Sciatic nerve (tissue), 2 donors: ENCODE data around the gene PHF21A. TPM values are rescaled to one million over a fixed set of nuclear protein-coding genes. Genes with fewer than 3 reads are reported as not detected.

Source experiments
- ATAC-seq: fragments of 200-7000 bp; cut with Tn5 transposase; one replicate; pipeline ENCODE4 v1.9.1; 2020; ENCODE audit warnings: mild to moderate bottlenecking, moderate library complexity
- DNase-seq: peaks from one replicate; pipeline ENCODE4 v3.0.0-alpha.2; 2020; ENCODE audit warnings: low spot score
- intact Hi-C: fragments of 100-400 bp; cut with DNase I; formaldehyde crosslinking; loops from one replicate; pipeline ENCODE4 v1.14.2; 2022
- total RNA-seq: library from RNA; stranded (reverse); fragmentation: NEBNext Ultra II Directional; extraction: Animal tissue kit (Norgen Biotek cat#: 25700); gene quantifications from one replicate; pipeline ENCODE4 v1.2.1, GENCODE V29; 2021
- donor health status: DM: no; HTN: no; CAD: no.
- donor health status: DM: no; HTN: no; CAD: no.

PHF21A gene
- total RNA-seq, 1 donor from 2014 or later: 82.2 TPM

GRCh38 chr11:45960387-45961095, 160.7 kb downstream of the PHF21A start:
- intact Hi-C loops: no loop called here
- ATAC-seq (peak; percentile 82), DNase-seq (no peak)

GRCh38 chr11:45959851-45960250, 161.4 kb downstream of the PHF21A start:
- intact Hi-C loops: no loop called here
- ATAC-seq (no peak), DNase-seq (no peak)

GRCh38 chr11:45949992-45950407, 171.3 kb downstream of the PHF21A start:
- DNase-seq: no peak
- intact Hi-C loops: no loop called here
- ATAC-seq: peak; percentile 91

- DNase-seq: no peak
- intact Hi-C loops: no loop called here
- no peak for ATAC-seq
Measured at GRCh38 chr11:45948356-45948755, 172.9 kb downstream of the PHF21A start.

- intact Hi-C loops: no loop called here
- DNase-seq (no peak), ATAC-seq (no peak)
Measured at GRCh38 chr11:45947885-45948284, 173.4 kb downstream of the PHF21A start.

GRCh38 chr11:45945397-45945999, 175.8 kb downstream of the PHF21A start:
- DNase-seq (no peak), ATAC-seq (no peak)
- intact Hi-C loops: no loop called here

- intact Hi-C loops: no loop called here
- no peak for DNase-seq
Measured at GRCh38 chr11:45942381-45942780, 178.9 kb downstream of the PHF21A start.

GRCh38 chr11:45941285-45941684, 180.0 kb downstream of the PHF21A start:
- intact Hi-C loops: no loop called here
- ATAC-seq: no peak
- no peak for DNase-seq

More at GRCh38 chr11:45942381-45942780, 178.9 kb downstream of the PHF21A start:
- ATAC-seq: no peak

GRCh38 chr11:45939836-45940235, 181.4 kb downstream of the PHF21A start:
- intact Hi-C loops: no loop called here
- DNase-seq: no peak
- no peak for ATAC-seq

GRCh38 chr11:45937916-45938315, 183.3 kb downstream of the PHF21A start:
- no peak for DNase-seq
- intact Hi-C loops: no loop called here

GRCh38 chr11:45936511-45937054, 184.7 kb downstream of the PHF21A start:
- ATAC-seq (no peak), DNase-seq (no peak)
- intact Hi-C loops: no loop called here

More at GRCh38 chr11:45937916-45938315, 183.3 kb downstream of the PHF21A start:
- ATAC-seq: no peak

GRCh38 chr11:45935349-45936064, 185.7 kb downstream of the PHF21A start:
- ATAC-seq: no peak

GRCh38 chr11:45934580-45935318, 186.5 kb downstream of the PHF21A start:
- intact Hi-C loops: no loop called here
- ATAC-seq (no peak), DNase-seq (no peak)

More at GRCh38 chr11:45935349-45936064, 185.7 kb downstream of the PHF21A start:
- DNase-seq: no peak
- intact Hi-C loops: no loop called here

GRCh38 chr11:45933846-45934579, 187.2 kb downstream of the PHF21A start:
- no peak for DNase-seq
- intact Hi-C loops: no loop called here

GRCh38 chr11:45933131-45933831, 188.0 kb downstream of the PHF21A start:
- DNase-seq (no peak), ATAC-seq (no peak)
- intact Hi-C loops: no loop called here

More at GRCh38 chr11:45933846-45934579, 187.2 kb downstream of the PHF21A start:
- no peak for ATAC-seq

- intact Hi-C loops: no loop called here
- no peak for DNase-seq
- no peak for ATAC-seq
Measured at GRCh38 chr11:45932217-45932616, 189.0 kb downstream of the PHF21A start.

GRCh38 chr11:45931739-45932138, 189.5 kb downstream of the PHF21A start:
- ATAC-seq (peak; percentile 39), DNase-seq (no peak)

More at GRCh38 chr11:45931739-45932138, 189.5 kb downstream of the PHF21A start:
- intact Hi-C loops: no loop called here
